ENCODE measurements around the gene CFI. TPM values are rescaled to one million over a fixed set of nuclear protein-coding genes. Genes with fewer than 3 reads are reported as not detected.

The CFI gene
- total and polyA plus RNA-seq, 2 experiments from 2014 or later, result 112 to 163 TPM

- H3K4me1 ChIP-seq (ENCODE audit: insufficient read depth), result peaks cover 12% of the 10 kb centered on the region
These were observed 70.9 kb downstream of the CFI start for GRCh38 chr4:109730619-109731545.

GRCh38 chr4:109729718-109730618, 71.8 kb downstream of the CFI start, which contains the start of gene PLA2G12A:
TSS of gene PLA2G12A (minus strand) at chr4:109730070. CDS start at chr4:109729809, 261 bp downstream.
- DNase-seq (ENCODE audit: low spot score), result peak; percentile 94
- peak within 1 kb of the TSS; percentile 98 for H3K27ac ChIP-seq
- H3K79me2 ChIP-seq, result peaks cover 43% of the 10 kb centered on the region
- H3K9me3 ChIP-seq (ENCODE audit: low read depth), result no peaks in the 10 kb centered on the region
- no peaks in the 10 kb centered on the region for H3K27me3 ChIP-seq
- no peaks in the 10 kb centered on the region for H3K36me3 ChIP-seq (replicated peaks; ENCODE audit: insufficient read depth, low read depth)
- H2AFZ ChIP-seq, result peak within 1 kb of the TSS; percentile 99
- WGBS (ENCODE audit: low lambda C conversion rate, missing lambda C conversion rate), result under 1% methylated on average over 68 of the region's 83 CpGs
- H4K20me1 ChIP-seq (ENCODE audit: insufficient read depth, poor library complexity, severe bottlenecking), result no peaks in the 10 kb centered on the region
- H3K4me2 ChIP-seq, result peak within 1 kb of the TSS; percentile 90
- H3K4me3 ChIP-seq, result peak within 1 kb of the TSS; percentile 93
- H3K9me2 ChIP-seq (replicated peaks; ENCODE audit: insufficient read depth), result no peaks in the 10 kb centered on the region
- peaks cover 8% of the 10 kb centered on the region for H3K4me1 ChIP-seq (ENCODE audit: insufficient read depth)
- TF ChIP-seq EZH2phosphoT487 (IDR thresholded peaks at IDR 0.05; ENCODE audit: low read depth, severe bottlenecking, unreplicated experiment) (no peak), EZH2 (IDR thresholded peaks at IDR 0.05; ENCODE audit: borderline replicate concordance) (no peak), CTCF (IDR thresholded peaks at IDR 0.05; ENCODE audit: poor library complexity) (no peak)

More at GRCh38 chr4:109730619-109731545, 70.9 kb downstream of the CFI start:
- Histone ChIP-seq H3K9me2 (replicated peaks; ENCODE audit: insufficient read depth) (no peaks in the 10 kb centered on the region), H3K27ac (peak overlapping the region; percentile 98), H3K79me2 (peaks cover 34% of the 10 kb centered on the region), H3K4me3 (peak overlapping the region; percentile 80), H3K9me3 (ENCODE audit: low read depth) (no peaks in the 10 kb centered on the region), H2AFZ (peak overlapping the region; percentile 99), H4K20me1 (ENCODE audit: insufficient read depth, poor library complexity, severe bottlenecking) (no peaks in the 10 kb centered on the region), H3K36me3 (replicated peaks; ENCODE audit: insufficient read depth, low read depth) (no peaks in the 10 kb centered on the region), H3K4me2 (peak overlapping the region; percentile 90), H3K27me3 (no peaks in the 10 kb centered on the region)
- TF ChIP-seq EZH2 (IDR thresholded peaks at IDR 0.05; ENCODE audit: borderline replicate concordance) (no peak), CTCF (IDR thresholded peaks at IDR 0.05; ENCODE audit: poor library complexity) (no peak), EZH2phosphoT487 (IDR thresholded peaks at IDR 0.05; ENCODE audit: low read depth, severe bottlenecking, unreplicated experiment) (no peak)
- peak; percentile 27 for DNase-seq (ENCODE audit: low spot score)
- 51% methylated on average over 21 of the region's 21 CpGs for WGBS (ENCODE audit: low lambda C conversion rate, missing lambda C conversion rate)

DNA sequence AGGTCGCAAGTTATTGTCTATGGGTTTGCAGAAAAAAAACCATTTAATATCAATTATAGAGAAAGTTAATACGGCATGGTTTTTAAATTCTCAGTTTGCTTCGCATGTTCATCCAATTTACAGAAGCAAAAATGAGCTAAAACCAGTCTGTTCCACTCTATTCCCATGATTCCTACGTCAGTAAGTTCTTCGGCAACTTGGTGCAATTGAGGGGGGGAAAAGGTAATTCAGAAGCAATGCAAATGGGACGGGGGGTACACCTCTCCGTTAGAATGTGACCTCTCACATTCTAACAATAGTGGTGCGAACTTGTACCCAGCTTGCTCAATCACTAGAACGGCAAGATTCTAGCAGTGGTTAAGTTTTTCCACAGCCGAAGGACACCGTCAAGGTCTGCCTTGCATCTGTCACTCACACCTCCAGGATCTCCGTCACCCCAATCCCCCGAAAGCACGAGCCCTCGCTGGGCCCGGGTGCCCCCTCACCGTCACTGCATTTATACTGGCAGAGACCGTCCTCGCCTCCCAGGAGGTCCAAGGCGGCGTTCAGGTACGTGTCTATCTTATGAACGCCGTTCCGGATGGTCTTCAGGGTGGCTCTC, 72.6 kb downstream of the CFI start:
- H3K79me2 ChIP-seq, result peaks cover 50% of the 10 kb centered on the region

More for the DNA sequence above, 72.6 kb downstream of the CFI start:
- peak; percentile 31 for DNase-seq (ENCODE audit: low spot score)
- no peaks in the 10 kb centered on the region for H3K27me3 ChIP-seq
- H3K36me3 ChIP-seq (replicated peaks; ENCODE audit: insufficient read depth, low read depth), result no peaks in the 10 kb centered on the region
- no peaks in the 10 kb centered on the region for H3K9me3 ChIP-seq (ENCODE audit: low read depth)
- H3K4me2 ChIP-seq, result peak overlapping the region; percentile 87
- TF ChIP-seq CTCF (IDR thresholded peaks at IDR 0.05; ENCODE audit: poor library complexity), result no peak
- no peak for TF ChIP-seq EZH2 (IDR thresholded peaks at IDR 0.05; ENCODE audit: borderline replicate concordance)
- no peak for TF ChIP-seq EZH2phosphoT487 (IDR thresholded peaks at IDR 0.05; ENCODE audit: low read depth, severe bottlenecking, unreplicated experiment)
- peak overlapping the region; percentile 96 for H2AFZ ChIP-seq
- peak overlapping the region; percentile 93 for H3K4me3 ChIP-seq
- no peaks in the 10 kb centered on the region for H4K20me1 ChIP-seq (ENCODE audit: insufficient read depth, poor library complexity, severe bottlenecking)
- peak overlapping the region; percentile 96 for H3K27ac ChIP-seq
- WGBS (ENCODE audit: low lambda C conversion rate, missing lambda C conversion rate), result 3% methylated on average over 25 of the region's 25 CpGs
- peaks cover 6% of the 10 kb centered on the region for H3K4me1 ChIP-seq (ENCODE audit: insufficient read depth)
- no peaks in the 10 kb centered on the region for H3K9me2 ChIP-seq (replicated peaks; ENCODE audit: insufficient read depth)

Data from hepatocyte (in vitro differentiated cells).